ENCODE measurements around the gene TRERF1.

TRERF1 gene

GRCh38 chr6:42179261-42179944 is 272.3 kb downstream of the TRERF1 start:
- no peak for DNase-seq

GRCh38 chr6:42177514-42178364 is 274.0 kb downstream of the TRERF1 start:
- DNase-seq: no peak

GRCh38 chr6:42176981-42177380 is 274.7 kb downstream of the TRERF1 start:
- no peak for DNase-seq

- DNase-seq: no peak
Observed at GRCh38 chr6:42175860-42176259, 275.9 kb downstream of the TRERF1 start.

All from NCI-H2081 (cell line).